Measurements from ENCODE around the gene CGNL1.

CGNL1 gene

DNA sequence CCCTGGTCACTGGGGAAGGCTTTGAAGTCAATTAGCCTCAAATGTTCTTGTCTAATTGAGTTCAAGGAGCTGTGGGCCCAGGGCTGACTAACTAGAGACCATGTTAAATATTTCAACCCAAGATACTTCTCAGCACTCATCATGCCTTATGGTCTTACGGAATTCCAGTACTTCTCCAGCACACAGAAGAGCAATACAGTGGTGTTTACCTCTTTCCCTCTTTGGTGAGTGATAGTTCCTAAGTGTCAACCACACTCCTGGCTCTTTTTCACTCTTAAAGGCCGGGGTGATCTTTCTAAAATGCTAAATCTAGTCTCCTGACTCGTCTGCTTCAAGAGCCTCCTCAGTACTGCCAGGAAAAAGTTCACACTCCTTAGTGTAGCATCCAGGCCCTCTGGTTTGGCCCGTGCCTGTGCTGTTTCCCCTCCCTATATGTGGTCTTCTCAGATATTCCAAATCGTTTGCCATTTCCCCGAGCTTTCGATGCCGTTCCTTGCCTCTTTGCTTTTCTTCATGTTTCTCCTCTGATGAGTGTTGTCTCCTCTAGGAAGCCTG, 220.1 kb downstream of the CGNL1 start:
- no peaks in the 10 kb centered on the region for H3K27me3 ChIP-seq (replicated peaks; ENCODE audit: insufficient read depth, low read length)
- DNase-seq, result no peak
- no peak overlapping the region for H3K4me3 ChIP-seq (ENCODE audit: low read length)
- H3K36me3 ChIP-seq (replicated peaks; ENCODE audit: insufficient read depth, low read length), result no peaks in the 10 kb centered on the region
- no peaks in the 10 kb centered on the region for H3F3A ChIP-seq (ENCODE audit: insufficient read depth, low read length)
- TF ChIP-seq EZH2 (optimal IDR thresholded peaks at IDR 0.05; ENCODE audit: low read depth, low read length), result no peak
- TF ChIP-seq, protein P1, sequence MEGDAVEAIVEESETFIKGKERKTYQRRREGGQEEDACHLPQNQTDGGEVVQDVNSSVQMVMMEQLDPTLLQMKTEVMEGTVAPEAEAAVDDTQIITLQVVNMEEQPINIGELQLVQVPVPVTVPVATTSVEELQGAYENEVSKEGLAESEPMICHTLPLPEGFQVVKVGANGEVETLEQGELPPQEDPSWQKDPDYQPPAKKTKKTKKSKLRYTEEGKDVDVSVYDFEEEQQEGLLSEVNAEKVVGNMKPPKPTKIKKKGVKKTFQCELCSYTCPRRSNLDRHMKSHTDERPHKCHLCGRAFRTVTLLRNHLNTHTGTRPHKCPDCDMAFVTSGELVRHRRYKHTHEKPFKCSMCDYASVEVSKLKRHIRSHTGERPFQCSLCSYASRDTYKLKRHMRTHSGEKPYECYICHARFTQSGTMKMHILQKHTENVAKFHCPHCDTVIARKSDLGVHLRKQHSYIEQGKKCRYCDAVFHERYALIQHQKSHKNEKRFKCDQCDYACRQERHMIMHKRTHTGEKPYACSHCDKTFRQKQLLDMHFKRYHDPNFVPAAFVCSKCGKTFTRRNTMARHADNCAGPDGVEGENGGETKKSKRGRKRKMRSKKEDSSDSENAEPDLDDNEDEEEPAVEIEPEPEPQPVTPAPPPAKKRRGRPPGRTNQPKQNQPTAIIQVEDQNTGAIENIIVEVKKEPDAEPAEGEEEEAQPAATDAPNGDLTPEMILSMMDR (IDR thresholded peaks at IDR 0.05; ENCODE audit: low read length), result no peak
- H2AFZ ChIP-seq (ENCODE audit: low read length), result no peak overlapping the region
- no peaks in the 10 kb centered on the region for H3K9me2 ChIP-seq (replicated peaks; ENCODE audit: insufficient read depth, low read length)
- no peak overlapping the region for H3K27ac ChIP-seq (ENCODE audit: low read length)
- no peaks in the 10 kb centered on the region for H4K20me1 ChIP-seq (ENCODE audit: insufficient read depth, low read length)
- H3K4me1 ChIP-seq (ENCODE audit: low read length), result no peaks in the 10 kb centered on the region
- H3K79me2 ChIP-seq (ENCODE audit: low read length), result no peaks in the 10 kb centered on the region
- H3K9ac ChIP-seq (ENCODE audit: low read length), result no peak overlapping the region
- H3K9me3 ChIP-seq (replicated peaks; ENCODE audit: insufficient read depth, low read length), result no peaks in the 10 kb centered on the region
- no peak overlapping the region for H3K4me2 ChIP-seq (ENCODE audit: low read depth, low read length)

DNA sequence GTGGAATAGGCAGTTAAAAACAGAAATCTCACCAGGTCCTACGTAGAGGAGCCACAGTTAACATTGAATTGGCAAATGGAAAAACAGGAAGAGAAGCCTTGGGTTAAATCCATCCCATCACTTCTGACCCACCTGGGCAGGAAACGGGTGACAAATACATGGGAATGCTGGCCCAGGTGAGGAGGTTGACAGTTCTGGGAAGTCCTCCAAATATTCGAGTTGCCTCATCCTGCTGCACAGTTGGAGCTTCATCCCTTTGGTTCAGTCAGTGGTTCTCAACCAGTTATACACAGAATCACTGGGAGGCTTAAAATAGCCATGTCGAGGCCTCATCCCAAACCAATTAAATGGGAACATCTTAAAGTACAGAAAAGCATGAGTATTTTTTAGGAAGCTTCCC, 220.7 kb downstream of the CGNL1 start:
- no peak overlapping the region for H3K9ac ChIP-seq (ENCODE audit: low read length)
- no peaks in the 10 kb centered on the region for H3F3A ChIP-seq (ENCODE audit: insufficient read depth, low read length)
- H3K4me1 ChIP-seq (ENCODE audit: low read length), result no peaks in the 10 kb centered on the region
- H3K4me3 ChIP-seq (ENCODE audit: low read length), result no peak overlapping the region
- no peaks in the 10 kb centered on the region for H3K9me3 ChIP-seq (replicated peaks; ENCODE audit: insufficient read depth, low read length)
- no peaks in the 10 kb centered on the region for H3K36me3 ChIP-seq (replicated peaks; ENCODE audit: insufficient read depth, low read length)
- H3K79me2 ChIP-seq (ENCODE audit: low read length), result no peaks in the 10 kb centered on the region
- H4K20me1 ChIP-seq (ENCODE audit: insufficient read depth, low read length), result no peaks in the 10 kb centered on the region
- H3K27me3 ChIP-seq (replicated peaks; ENCODE audit: insufficient read depth, low read length), result no peaks in the 10 kb centered on the region
- DNase-seq, result no peak
- TF ChIP-seq EZH2phosphoT487 (IDR thresholded peaks at IDR 0.05; ENCODE audit: low read length) (no peak), EZH2 (optimal IDR thresholded peaks at IDR 0.05; ENCODE audit: low read depth, low read length) (no peak)
- TF ChIP-seq, protein P1 (IDR thresholded peaks at IDR 0.05; ENCODE audit: low read length), result no peak
- H3K9me2 ChIP-seq (replicated peaks; ENCODE audit: insufficient read depth, low read length), result no peaks in the 10 kb centered on the region
- no peak overlapping the region for H3K27ac ChIP-seq (ENCODE audit: low read length)
- no peak overlapping the region for H3K4me2 ChIP-seq (ENCODE audit: low read depth, low read length)
- H2AFZ ChIP-seq (ENCODE audit: low read length), result no peak overlapping the region

DNA sequence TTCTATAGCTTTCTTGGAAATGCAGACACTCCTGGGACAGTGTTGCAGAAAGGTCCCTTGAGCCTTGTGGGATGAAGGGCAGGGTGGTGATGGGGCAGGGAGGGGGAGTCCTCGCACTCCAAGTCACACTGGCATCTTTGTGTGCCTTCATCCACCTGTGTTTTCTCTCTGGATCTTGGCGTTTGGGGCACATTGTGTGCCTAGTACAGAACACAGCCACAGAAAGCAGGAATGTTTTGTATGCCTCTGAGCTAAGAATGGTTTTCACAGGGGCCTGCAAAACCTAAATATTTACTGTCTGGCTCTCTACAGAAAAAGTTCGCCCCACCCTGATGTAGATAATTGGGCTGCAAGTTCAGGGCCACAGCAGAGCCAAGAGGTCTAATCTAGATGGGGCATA, 221.1 kb downstream of the CGNL1 start:
- Histone ChIP-seq H3K4me1 (ENCODE audit: low read length) (no peaks in the 10 kb centered on the region), H3K79me2 (ENCODE audit: low read length) (no peaks in the 10 kb centered on the region), H3K36me3 (replicated peaks; ENCODE audit: insufficient read depth, low read length) (no peaks in the 10 kb centered on the region), H3K27me3 (replicated peaks; ENCODE audit: insufficient read depth, low read length) (no peaks in the 10 kb centered on the region), H3K9me2 (replicated peaks; ENCODE audit: insufficient read depth, low read length) (no peaks in the 10 kb centered on the region), H3K9ac (ENCODE audit: low read length) (no peak overlapping the region), H3K27ac (ENCODE audit: low read length) (no peak overlapping the region), H2AFZ (ENCODE audit: low read length) (no peak overlapping the region), H3K4me3 (ENCODE audit: low read length) (no peak overlapping the region), H3K9me3 (replicated peaks; ENCODE audit: insufficient read depth, low read length) (no peaks in the 10 kb centered on the region), H3F3A (ENCODE audit: insufficient read depth, low read length) (no peaks in the 10 kb centered on the region), H4K20me1 (ENCODE audit: insufficient read depth, low read length) (no peaks in the 10 kb centered on the region), H3K4me2 (ENCODE audit: low read depth, low read length) (no peak overlapping the region)
- no peak for DNase-seq
- TF ChIP-seq EZH2phosphoT487 (IDR thresholded peaks at IDR 0.05; ENCODE audit: low read length) (no peak), EZH2 (optimal IDR thresholded peaks at IDR 0.05; ENCODE audit: low read depth, low read length) (no peak)
- TF ChIP-seq, protein P1 (IDR thresholded peaks at IDR 0.05; ENCODE audit: low read length), result no peak
